Adrenal gland (tissue), 5 donors: ENCODE data around the gene MAIP1.

Experiments
- POLR2A ChIP-seq, 2 donors: fragments of 450-650 bp; IDR thresholded peaks; one replicate each; pipeline ENCODE4 v1.6.1; 2017; ENCODE audit warnings: antibody characterized with exemption in 2 of 2, mild to moderate bottlenecking in 2 of 2, moderate library complexity in 1 of 2
- TF ChIP-seq, protein P1 (sequence below), 6 experiments: fragments of 450-650 bp in 4 of 6; fragments of 200-600 bp in 2 of 6; sonication (generic) in 1 of 6; IDR thresholded peaks; 1 replicate in 5 of 6; 2 replicates in 1 of 6; pipeline versions ENCODE4 v1.5.1 to v1.8.0; 2016 to 2021; ENCODE audit warnings: antibody characterized with exemption in 6 of 6, mild to moderate bottlenecking in 2 of 6, moderate library complexity in 1 of 6
- donor health status: DM: no; HTN: no; CAD: no.

DNA sequence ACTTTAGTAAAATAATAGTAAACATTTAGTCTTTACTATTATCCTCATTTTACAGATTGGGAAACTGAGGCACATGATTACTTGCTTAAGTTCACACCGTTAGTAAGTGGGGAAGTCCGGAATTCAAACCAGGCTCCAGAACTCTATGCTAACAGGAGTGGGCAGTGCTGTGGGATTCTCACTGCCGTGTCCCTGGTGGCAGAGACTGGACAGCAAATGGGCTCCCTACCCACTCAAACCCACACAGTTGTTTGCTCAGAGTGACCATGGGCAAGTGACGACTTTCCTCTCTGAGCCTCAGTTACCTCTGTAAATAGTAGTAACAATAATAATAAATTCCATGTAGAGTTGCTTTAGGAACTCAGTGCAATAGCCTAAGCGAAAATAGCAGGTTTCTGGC is 24.0 kb downstream of the MAIP1 start:
- TF ChIP-seq, protein P1, sequence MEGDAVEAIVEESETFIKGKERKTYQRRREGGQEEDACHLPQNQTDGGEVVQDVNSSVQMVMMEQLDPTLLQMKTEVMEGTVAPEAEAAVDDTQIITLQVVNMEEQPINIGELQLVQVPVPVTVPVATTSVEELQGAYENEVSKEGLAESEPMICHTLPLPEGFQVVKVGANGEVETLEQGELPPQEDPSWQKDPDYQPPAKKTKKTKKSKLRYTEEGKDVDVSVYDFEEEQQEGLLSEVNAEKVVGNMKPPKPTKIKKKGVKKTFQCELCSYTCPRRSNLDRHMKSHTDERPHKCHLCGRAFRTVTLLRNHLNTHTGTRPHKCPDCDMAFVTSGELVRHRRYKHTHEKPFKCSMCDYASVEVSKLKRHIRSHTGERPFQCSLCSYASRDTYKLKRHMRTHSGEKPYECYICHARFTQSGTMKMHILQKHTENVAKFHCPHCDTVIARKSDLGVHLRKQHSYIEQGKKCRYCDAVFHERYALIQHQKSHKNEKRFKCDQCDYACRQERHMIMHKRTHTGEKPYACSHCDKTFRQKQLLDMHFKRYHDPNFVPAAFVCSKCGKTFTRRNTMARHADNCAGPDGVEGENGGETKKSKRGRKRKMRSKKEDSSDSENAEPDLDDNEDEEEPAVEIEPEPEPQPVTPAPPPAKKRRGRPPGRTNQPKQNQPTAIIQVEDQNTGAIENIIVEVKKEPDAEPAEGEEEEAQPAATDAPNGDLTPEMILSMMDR (IDR thresholded peaks at IDR 0.05): no peak
- no peak for TF ChIP-seq POLR2A (IDR thresholded peaks at IDR 0.05)
